Stimulated activated CD4-positive, alpha-beta T cell treated with anti-CD3 and anti-CD28 coated beads, Interleukin-2, amount 100 ng/mL, for 4 hours (primary cell): ENCODE measurements around the gene CSN3.

Experiments
- DNase-seq: peaks from one replicate; pipeline ENCODE4 v3.0.0-alpha.2; 2020; ENCODE audit warnings: low read depth

Gene CSN3

GRCh38 chr4:70297576-70297975, 55.2 kb downstream of the CSN3 start:
- no peak for DNase-seq

GRCh38 chr4:70298051-70298450, 55.7 kb downstream of the CSN3 start:
- DNase-seq, result no peak

GRCh38 chr4:70299643-70300042, 57.2 kb downstream of the CSN3 start:
- no peak for DNase-seq

GRCh38 chr4:70300215-70300614, 57.8 kb downstream of the CSN3 start:
- no peak for DNase-seq
